ENCODE results near the gene MUS81. TPM values are rescaled to one million over a fixed set of nuclear protein-coding genes. Genes with fewer than 3 reads are reported as not detected.

Gene MUS81
- total RNA-seq, 2 donors from 2014 or later = 51.0 to 64.5 TPM

DNA sequence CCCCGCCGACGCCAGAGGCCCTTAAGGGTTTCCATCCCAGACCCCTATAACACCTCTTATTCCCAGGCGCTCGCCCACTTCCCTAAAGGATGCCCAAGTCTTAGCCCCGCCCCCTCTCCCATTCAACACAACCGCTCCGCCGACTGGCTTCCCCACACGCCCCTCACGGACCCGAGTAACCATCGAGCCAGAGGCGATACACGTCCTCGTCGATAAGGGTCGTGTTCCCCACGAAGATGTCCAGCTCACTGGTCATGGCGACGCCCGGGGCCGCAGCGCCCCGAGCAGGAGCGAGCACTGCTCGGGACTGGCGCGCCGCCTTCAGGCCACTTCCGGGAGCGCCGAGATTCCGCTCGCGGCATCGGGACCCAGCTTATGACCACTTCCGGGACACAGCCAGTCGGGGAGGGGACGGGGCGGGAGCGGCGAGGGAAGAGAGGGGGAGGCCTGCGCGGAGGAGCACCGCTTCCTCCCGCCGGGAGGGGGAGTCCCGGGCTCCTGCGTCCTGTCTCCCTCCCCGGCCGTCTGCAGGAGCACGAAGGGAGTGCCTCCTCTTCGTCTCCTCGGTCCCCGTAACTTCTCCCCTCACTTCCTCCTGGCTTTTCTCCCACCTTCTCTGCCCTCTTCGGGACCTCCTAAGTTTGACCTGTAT, 28.1 kb downstream of the MUS81 start, which contains the start of gene FIBP:
TSS of gene FIBP (minus strand) at position 309 of the 652 bp plus-strand sequence. CDS start at position 256, 53 bp downstream.
- TF ChIP-seq, protein P1, sequence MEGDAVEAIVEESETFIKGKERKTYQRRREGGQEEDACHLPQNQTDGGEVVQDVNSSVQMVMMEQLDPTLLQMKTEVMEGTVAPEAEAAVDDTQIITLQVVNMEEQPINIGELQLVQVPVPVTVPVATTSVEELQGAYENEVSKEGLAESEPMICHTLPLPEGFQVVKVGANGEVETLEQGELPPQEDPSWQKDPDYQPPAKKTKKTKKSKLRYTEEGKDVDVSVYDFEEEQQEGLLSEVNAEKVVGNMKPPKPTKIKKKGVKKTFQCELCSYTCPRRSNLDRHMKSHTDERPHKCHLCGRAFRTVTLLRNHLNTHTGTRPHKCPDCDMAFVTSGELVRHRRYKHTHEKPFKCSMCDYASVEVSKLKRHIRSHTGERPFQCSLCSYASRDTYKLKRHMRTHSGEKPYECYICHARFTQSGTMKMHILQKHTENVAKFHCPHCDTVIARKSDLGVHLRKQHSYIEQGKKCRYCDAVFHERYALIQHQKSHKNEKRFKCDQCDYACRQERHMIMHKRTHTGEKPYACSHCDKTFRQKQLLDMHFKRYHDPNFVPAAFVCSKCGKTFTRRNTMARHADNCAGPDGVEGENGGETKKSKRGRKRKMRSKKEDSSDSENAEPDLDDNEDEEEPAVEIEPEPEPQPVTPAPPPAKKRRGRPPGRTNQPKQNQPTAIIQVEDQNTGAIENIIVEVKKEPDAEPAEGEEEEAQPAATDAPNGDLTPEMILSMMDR (conservative IDR thresholded peaks at IDR 0.05) = peak; percentile 81
- Histone ChIP-seq H3K9ac (ENCODE audit: extremely low read depth, low read length, poor library complexity, severe bottlenecking) (peak within 1 kb of the TSS; percentile 67), H3K4me3 (ENCODE audit: low read length) (peak within 1 kb of the TSS; percentile 82), H3K36me3 (ENCODE audit: control insufficient read depth, insufficient read depth, low read length) (peaks cover 31% of the 10 kb centered on the region), H3K27ac (ENCODE audit: low read depth, low read length) (peak within 1 kb of the TSS; percentile 64), H3K27me3 (ENCODE audit: control insufficient read depth, insufficient read depth, low read length, poor library complexity, severe bottlenecking) (no peaks in the 10 kb centered on the region), H3K9me3 (ENCODE audit: control insufficient read depth, low read length) (no peaks in the 10 kb centered on the region), H3K4me1 (ENCODE audit: control insufficient read depth, insufficient read depth, low read length) (no peaks in the 10 kb centered on the region)
- peak within 1 kb of the TSS; percentile 96 for H3K4me3 Mint-ChIP-seq
- H3K27ac Mint-ChIP-seq = peak within 1 kb of the TSS; percentile 98
- 0% methylated on average over 34 to 57 of the region's 57 CpGs for WGBS, 2 experiments (ENCODE audit: insufficient coverage in 1 of 2, insufficient read length in 1 of 2)
- H3K27me3 Mint-ChIP-seq (ENCODE audit: insufficient read depth) = peaks cover 14% of the 10 kb centered on the region
- H3K36me3 Mint-ChIP-seq (ENCODE audit: low read depth) = peaks cover 35% of the 10 kb centered on the region
- DNase-seq = peak; percentile 99
- H3K9me3 Mint-ChIP-seq = no peaks in the 10 kb centered on the region
- peaks cover 37% of the 10 kb centered on the region for H3K4me1 Mint-ChIP-seq

DNA sequence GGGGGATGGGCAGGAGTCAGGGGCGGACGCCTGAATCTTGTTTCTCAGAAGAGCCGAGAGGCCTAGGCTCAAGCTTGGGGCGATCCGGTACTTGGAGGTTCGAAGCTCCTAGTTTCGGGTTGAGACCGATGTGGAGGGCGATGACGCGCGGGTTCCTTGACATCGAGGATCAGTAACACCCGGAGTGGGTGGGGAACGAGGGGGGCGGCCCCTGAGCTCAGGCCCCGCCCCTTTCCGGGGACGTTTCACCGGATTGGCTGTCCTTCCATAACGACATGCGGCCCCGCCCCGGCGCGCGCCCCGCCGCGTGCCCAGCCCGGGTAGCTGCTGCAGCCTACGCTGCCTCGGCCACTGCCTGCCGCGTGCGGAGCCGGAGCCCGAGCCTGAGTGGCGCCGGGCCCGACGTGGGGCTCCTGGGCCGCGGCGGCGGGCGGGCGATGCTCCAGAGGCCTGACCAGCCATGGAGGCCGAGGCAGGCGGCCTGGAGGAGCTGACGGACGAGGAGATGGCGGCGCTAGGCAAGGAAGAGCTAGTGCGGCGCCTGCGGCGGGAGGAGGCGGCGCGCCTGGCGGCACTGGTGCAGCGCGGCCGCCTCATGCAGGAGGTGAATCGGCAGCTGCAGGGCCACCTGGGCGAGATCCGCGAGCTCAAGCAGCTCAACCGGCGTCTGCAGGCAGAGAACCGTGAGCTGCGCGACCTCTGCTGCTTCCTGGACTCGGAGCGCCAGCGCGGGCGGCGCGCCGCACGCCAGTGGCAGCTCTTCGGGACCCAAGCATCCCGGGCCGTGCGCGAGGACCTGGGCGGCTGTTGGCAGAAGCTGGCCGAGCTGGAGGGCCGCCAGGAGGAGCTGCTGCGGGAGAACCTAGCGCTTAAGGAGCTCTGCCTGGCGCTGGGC, 30.3 kb downstream of the MUS81 start, which contains the start of gene CCDC85B:
TSS of gene CCDC85B (plus strand) at position 350 of the 895 bp plus-strand sequence. CDS start at position 461, 111 bp downstream.
- Mint-ChIP-seq H3K9me3 (no peaks in the 10 kb centered on the region), H3K4me1 (peaks cover 37% of the 10 kb centered on the region), H3K4me3 (peak within 1 kb of the TSS; percentile 96), H3K36me3 (ENCODE audit: low read depth) (peaks cover 13% of the 10 kb centered on the region), H3K27ac (peak within 1 kb of the TSS; percentile 84), H3K27me3 (ENCODE audit: insufficient read depth) (peaks cover 17% of the 10 kb centered on the region)
- peaks cover 8% of the 10 kb centered on the region for H3K36me3 ChIP-seq (ENCODE audit: control insufficient read depth, insufficient read depth, low read length)
- H3K4me1 ChIP-seq (ENCODE audit: control insufficient read depth, insufficient read depth, low read length) = no peaks in the 10 kb centered on the region
- TF ChIP-seq, protein P1 (conservative IDR thresholded peaks at IDR 0.05) = peak; percentile 68
- DNase-seq = peak; percentile 97
- WGBS, 2 experiments (ENCODE audit: insufficient coverage in 1 of 2, insufficient read length in 1 of 2) = 0 to 1% methylated on average over 53 to 94 of the region's 94 CpGs
- peak within 1 kb of the TSS; percentile 59 for H3K9ac ChIP-seq (ENCODE audit: extremely low read depth, low read length, poor library complexity, severe bottlenecking)
- H3K4me3 ChIP-seq (ENCODE audit: low read length) = peak within 1 kb of the TSS; percentile 85
- H3K27me3 ChIP-seq (ENCODE audit: control insufficient read depth, insufficient read depth, low read length, poor library complexity, severe bottlenecking) = no peaks in the 10 kb centered on the region
- H3K27ac ChIP-seq (ENCODE audit: low read depth, low read length) = peak within 1 kb of the TSS; percentile 24
- H3K9me3 ChIP-seq (ENCODE audit: control insufficient read depth, low read length) = no peaks in the 10 kb centered on the region

All from endodermal cell (in vitro differentiated cells).